Kidney capillary endothelial cell (primary cell): ENCODE measurements around the gene NAGPA.
"Not testable (repeated sequence)": the region's sequence is repeated elsewhere in the genome, so short reads cannot be mapped to it uniquely, and the experiment has no call there.

Experiments
- DNase-seq: peaks from one replicate; pipeline ENCODE4 v3.0.0-alpha.2; 2018; ENCODE audit warnings: low spot score

NAGPA gene, protein sequence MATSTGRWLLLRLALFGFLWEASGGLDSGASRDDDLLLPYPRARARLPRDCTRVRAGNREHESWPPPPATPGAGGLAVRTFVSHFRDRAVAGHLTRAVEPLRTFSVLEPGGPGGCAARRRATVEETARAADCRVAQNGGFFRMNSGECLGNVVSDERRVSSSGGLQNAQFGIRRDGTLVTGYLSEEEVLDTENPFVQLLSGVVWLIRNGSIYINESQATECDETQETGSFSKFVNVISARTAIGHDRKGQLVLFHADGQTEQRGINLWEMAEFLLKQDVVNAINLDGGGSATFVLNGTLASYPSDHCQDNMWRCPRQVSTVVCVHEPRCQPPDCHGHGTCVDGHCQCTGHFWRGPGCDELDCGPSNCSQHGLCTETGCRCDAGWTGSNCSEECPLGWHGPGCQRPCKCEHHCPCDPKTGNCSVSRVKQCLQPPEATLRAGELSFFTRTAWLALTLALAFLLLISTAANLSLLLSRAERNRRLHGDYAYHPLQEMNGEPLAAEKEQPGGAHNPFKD

DNA sequence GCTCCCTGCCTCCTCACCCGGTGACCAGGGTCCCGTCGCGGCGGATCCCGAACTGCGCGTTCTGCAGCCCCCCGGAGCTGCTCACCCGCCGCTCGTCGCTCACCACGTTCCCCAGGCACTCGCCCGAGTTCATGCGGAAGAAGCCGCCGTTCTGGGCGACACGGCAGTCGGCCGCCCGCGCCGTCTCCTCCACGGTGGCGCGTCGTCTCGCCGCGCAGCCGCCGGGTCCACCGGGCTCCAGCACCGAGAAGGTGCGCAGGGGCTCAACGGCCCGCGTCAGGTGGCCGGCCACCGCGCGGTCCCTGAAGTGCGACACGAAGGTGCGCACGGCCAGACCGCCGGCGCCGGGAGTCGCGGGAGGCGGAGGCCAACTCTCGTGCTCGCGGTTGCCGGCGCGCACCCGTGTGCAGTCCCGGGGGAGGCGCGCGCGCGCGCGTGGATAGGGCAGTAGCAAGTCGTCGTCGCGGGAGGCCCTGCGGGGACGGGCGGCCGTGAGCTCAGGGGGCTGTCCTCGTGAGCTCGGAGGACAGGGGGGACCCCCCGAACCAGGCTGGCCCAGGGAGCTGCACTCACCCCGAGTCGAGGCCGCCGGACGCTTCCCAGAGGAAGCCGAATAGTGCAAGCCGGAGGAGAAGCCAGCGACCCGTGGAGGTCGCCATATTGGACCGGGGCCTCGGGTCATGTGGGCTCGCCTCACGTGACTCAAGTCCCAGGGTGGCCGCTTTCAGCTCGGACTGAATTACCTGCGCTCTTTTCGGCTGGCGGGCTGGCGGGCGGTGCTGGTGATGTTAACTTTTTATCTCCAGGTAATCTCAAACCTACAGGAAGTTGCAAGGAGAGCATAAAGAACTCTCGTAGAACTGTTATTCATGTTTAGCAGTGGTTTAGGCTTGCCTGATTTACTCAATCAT, at the start of gene NAGPA:
Gene NAGPA, minus strand, starts transcription at position 680 of the 911 bp plus-strand sequence. Its CDS starts 21 bp downstream, at position 659.
- DNase-seq = peak; percentile 74

DNA sequence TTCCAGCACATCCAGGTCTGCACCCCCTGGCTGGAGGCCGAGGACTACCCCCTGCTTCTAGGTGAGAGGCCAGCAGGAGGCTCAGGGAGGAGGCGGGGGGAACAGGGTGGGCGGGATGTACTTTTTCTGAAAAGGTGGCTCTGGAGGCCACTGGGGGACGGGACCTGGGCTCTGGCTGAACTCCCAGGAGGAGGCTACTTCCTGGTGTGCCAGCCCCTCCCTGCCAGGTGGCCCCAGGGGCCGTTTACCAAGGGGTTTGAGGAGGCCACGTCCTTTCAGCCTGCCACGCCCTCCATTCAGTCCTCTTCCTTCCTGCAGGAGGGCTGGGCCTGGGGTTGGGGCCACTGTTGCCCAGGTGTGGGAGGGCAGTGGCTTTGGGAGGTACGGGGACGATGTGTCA, 47.3 kb upstream of the NAGPA start:
- not testable (repeated sequence) for DNase-seq

DNA sequence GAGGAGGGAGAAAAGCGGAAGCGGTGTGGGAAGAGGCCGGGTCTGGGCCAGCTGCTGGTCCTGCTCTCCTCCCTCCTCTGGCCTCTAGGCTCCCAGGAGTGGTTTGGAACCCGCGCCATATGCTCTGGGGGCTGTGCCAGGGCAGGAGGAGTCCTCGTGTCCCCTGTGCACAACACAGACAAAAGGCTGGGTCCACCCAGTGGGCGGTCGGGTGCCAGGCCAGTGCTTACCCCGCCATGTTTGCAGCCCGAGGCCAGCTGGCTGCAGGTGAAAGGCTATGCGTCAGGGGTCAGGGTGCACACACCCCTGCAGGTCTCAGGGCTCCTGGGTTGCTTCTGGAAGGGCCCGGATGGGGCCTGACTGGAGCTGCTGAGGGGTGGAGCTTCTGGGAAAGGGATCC, 46.7 kb upstream of the NAGPA start:
- not testable (repeated sequence) for DNase-seq

DNA sequence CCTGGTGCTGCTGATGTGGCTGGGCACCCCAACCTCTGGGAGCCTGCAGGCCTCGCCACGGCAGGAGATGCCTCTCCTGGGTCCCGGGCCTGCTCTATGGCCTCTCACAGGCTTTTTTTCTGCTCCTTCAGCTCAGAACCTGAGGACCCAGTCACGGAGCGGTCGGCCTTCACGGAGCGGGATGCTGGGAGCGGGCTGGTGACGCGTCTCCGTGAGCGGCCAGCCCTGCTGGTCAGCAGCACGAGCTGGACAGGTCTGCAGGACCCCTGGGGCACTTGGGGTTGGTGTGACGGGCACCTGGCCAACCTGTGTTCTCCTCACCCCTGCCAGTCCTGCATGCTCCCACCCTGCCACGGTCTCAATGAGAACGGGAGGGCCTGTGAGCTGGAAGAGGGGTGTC, 44.9 kb upstream of the NAGPA start:
- no peak for DNase-seq

DNA sequence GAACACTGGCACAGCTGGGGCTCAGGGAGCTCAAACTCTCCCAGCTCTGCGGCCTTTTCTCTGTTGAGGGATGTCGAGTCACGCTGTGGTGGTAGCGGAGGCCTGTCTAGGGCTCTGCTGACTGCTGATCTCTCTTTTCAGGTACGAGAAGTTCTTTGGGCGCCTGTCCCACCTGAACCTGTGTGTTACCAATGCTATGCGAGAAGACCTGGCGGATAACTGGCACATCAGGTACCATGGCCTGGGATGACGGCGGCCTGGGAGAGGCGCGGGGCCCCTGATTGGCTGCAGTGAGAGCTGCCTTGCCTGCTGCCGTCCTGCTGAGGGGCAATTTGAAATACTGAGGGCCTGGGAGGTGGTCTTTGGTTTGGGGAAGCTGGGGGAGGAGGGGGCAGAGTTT, 43.6 kb upstream of the NAGPA start:
- DNase-seq = no peak

DNA sequence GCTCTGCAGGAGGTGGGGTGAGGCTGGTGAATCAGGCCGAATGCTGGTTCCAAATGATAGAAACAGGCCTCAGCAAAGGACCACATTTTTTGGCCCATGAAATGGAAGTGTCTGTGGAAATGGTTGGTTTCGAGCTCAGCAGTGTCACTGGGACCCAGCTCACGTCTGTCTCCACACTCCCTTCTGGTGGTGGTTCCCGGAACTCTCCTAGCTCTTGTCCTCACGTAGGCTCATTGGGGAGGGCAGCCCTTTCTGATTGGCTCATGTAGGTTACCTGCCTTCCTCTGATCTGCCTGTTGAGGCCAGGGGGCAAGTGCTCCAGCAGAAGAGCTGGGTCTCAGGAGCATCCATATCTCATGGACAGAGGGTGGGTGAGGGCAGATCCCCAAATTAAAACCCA, 41.9 kb upstream of the NAGPA start:
- no peak for DNase-seq

DNA sequence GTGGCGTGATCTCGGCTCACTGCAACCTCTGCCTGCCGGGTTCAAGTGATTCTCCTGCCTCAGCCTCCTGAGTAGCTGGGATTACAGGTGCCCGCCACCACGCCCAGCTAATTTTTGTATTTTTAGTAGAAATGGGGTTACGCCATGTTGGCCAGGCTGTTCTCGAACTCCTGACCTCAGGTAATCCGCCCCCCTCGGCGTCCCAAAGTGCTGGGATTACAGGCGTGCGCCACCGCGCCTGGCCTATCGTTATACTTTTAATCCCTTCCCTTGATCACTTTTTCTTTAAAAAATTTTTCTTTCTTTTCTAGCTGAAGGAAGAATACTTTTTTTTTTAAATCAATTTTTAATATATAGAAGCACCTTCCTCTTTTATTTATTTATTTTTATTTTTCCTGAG, 40.0 kb upstream of the NAGPA start:
- not testable (repeated sequence) for DNase-seq

DNA sequence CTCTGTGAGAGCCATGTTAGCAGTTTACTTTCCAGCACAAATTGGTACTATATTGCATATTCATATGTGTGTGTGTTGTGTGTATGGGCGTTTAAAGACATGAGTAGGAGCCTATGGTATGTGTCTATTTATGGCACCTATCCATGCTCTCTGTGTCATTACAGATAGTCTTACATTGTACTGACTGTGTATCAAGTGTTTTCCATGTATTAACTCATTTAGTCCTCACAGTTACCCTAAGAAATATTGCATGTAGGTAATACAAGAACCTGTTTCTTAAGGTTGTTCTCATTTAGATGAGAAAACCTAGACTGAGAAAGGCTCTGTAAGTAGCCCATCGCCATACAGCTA, 39.5 kb upstream of the NAGPA start:
- DNase-seq = no peak

DNA sequence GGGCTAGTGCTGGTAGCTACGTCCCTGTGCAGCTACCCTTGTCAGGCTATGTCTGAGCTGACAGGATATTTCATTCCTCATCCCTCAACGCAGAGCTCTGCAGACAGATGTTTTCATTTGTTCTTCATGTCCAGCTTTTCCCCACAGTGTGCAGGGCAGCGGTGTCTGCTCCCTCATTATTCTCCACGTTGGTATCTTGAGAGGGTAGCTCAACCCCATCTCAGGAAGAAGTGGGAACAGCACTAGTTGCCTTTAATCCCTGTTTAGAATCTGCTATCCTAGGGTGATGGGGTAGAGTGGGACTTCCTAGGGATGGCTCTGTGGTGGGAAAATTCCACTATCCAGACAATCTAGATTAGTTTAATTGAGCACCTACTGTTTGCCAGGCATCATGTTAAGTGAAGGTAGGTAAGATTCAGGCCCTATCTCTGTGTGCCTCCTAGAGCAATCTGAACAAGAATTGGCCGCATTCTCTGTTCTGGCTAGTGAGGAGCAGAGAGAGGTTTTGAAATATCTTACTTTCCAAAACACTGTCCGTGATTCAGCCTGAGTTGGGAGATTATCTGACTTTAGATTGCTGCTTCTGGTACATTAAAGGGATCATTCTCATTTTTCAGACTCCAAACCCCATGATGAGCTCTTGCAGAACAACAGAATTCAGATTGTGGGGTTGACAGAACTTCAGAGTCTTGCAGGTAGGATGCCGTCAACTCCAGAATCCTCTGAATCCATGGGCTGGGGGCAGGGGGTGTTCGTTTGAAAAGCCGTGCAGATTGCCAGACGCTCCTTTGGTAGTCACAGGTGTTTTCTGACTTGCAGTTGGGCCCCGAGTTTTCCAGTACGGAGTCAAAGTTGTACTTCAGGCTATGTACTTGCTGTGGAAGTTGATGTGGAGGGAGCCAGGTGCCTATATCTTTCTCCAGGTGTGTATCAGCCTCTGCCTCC, 38.9 kb upstream of the NAGPA start:
- DNase-seq = peak; percentile 28

DNA sequence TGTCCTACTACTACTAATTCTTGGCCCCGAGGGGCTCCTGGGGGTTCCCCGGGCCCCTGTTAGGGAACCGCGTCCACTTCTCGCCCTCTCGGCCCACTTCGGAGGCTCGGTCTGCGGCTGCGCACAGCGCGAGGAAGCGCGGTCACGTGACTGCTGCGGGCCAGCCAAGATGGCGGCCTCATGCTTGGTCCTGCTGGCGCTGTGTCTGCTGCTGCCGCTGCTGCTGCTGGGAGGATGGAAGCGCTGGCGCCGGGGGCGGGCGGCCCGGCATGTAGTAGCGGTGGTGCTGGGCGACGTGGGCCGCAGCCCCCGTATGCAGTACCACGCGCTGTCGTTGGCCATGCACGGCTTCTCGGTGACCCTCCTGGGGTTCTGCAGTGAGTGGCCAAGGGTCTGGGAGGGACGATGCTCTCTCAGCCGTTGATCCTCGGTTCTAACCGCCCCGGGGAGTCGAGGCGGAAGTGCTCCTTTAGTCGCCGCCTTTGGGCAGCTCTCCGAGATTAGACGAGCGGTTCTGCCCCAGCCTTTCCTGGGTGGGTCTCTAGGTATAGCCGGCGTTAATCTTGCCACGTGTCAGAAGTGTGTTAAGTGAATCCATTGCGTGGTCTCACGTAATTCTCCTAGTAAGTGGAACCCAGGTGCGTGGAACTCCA, 38.1 kb upstream of the NAGPA start, which contains the start of gene ALG1:
Gene ALG1, plus strand, starts transcription at position 163 of the 653 bp plus-strand sequence. Its CDS starts 7 bp downstream, at position 170.
- DNase-seq = peak; percentile 82

DNA sequence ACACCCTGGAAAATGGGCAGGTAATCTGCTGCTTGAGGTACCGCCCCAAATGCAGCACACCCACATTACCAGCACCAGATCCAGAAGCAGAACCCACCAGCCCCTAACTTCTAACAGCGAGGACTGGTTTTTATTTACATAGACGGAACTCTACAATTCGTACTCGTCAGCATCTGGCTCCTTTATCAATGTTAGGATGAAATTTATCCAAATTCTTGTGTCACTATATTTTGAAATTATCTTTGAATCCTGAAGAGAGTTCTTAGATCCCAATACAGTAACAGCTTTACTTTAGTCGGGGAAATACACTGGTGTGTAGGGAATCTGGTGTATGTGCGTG, 37.6 kb upstream of the NAGPA start:
- DNase-seq = no peak

DNA sequence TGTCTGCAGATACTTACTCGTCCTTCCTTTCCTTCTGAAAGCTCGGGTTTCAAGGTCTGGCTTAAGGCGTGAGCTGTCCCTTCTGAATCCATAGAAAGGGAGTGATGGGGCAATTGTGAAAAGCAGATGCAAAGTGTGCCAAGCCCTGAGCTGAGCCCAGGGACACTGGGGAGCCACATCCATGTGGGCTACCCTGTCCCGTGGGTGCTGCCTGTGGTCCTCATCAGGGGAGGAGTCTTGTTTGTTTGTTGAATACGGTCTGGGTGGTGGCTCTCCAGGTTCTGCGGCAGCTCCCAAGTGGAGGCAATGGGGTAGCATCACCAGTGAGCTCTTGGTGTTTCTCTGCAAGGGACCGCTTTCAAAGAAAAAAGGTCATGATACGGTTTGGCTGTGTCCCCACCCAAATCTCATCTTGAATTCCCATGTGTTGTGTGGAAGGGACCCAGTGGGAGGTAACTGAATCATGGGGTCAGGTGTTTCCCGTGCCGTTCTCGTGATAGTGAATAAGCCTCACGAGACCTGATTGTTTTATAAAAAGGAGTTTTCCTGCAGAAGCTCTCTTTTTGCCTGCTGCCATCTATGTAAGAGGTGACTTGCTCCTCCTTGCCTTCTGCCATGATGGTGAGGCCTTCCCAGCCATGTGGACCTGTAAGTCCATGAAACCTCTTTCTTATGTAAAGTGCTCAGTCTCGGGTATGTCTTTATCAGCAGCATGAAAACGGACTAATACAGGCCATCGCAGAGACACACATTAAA, 36.9 kb upstream of the NAGPA start:
- DNase-seq = no peak

DNA sequence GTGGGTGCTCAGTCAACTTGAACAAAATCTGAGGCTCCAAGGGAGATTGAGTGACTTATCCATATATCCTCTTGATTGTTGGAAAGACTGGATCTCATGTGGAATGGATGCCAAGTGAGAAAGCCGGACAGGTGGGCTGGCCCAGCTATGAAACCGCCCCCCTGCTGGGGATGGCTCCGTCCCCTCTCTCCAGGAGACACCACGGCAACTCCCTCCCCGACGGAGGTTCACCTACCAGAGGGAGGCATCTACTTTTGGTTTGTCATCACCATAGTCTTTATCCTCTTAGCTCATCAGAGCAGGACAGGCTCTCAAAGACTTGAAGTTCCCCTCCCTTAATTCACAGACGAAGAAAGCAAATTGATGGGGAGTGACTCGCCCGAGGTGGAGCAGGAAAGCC, 36.1 kb upstream of the NAGPA start:
- no peak for DNase-seq

DNA sequence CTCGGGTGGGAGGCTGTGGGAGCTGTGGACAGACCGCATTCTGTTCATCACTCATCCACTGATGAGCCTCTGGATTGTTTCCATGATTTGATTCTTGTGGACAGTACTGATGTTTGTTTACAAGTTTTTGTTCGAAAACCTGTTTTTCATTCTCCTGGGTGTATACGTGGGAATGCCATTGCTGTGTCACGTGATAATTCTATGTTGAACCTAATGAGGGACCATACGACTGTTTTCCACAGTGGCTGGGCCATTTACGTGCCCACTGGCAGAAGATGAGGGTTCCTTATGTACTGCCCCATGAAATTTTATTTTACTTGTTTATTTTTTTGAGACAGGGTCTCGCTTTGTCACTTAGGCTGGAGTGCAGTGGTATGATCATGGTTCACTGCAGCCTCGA, 35.3 kb upstream of the NAGPA start:
- no peak for DNase-seq

DNA sequence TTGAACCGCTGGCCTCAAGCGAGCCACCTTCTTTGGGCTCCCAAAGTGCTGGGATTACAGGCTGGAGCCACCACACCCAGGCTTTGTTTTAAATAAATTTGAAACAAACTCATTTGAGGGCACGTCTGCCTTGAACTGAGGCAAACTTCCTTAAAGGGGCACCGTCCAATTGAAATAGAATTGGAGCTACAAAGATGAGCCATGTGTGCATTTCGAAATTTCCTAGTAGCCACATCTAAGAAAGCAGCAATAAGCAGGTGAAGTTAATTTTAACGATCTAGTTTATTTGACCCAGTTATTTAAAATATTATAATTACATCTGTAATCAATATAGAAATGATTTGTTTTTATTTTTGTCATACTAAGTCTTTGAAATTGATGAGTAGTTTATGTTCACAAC, 32.8 kb upstream of the NAGPA start:
- no peak for DNase-seq

DNA sequence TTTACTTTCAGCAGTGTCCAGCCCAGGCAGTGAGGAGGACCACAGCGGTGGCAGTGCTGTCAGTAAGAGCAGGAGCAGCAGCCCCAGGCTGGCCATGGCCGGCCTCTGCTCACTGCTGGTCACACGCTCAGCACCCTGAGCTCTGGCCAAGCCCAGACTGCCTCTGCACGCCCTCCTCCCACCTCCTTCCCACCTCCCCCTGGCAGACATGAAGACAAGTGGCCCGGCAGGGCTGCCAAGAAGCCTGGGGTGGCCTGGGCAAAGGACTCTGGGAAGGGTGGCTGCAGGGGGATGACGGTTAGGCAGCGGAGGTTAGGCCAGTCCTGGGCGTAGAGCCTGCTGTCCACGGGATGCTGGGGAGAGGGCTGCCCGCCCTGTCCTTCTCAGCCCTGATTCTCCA, 32.1 kb upstream of the NAGPA start, which contains the start of gene C16orf89:
Gene C16orf89, minus strand, starts transcription at position 144 of the 400 bp plus-strand sequence. Its CDS starts 48 bp downstream, at position 96.
- DNase-seq = no peak

DNA sequence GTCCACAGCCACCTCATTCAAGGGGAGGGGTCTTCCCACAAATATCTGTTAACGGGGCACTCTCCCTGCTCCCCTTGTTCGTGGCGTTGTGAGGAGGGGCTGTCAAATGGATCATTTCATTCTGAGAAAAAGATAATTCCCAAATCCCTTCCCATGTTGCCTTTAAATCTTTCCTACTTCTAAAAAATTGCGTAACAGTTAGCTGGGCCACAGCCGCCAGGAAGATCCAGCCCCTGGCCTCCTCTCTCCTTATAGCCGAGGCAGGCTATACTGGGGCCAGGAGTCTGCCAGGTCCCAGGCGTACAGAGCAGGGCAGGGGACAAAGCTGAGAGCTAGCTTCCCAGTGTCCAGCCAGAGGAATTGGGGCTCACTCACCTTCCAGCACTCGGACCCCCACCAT, 31.6 kb upstream of the NAGPA start:
- no peak for DNase-seq

DNA sequence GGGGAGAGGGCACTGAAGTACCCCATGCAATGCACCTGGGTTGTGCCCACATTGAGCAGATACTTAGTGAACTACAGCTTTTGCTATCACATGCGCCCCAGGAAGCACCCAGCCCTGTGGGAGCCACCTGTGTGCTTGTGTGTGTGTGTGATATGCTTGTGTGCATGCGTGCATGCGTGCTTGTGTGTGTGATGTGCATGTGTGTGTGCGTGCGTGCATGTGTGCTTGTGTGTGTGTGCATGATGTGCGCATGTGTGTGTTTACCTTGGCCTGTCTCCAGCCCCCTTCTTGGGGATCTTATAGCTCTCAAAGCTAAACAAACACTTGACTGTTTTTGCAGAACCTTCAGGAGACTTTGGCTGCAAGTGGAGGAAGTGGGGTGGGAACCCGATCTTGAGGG, 31.2 kb upstream of the NAGPA start:
- DNase-seq = no peak

DNA sequence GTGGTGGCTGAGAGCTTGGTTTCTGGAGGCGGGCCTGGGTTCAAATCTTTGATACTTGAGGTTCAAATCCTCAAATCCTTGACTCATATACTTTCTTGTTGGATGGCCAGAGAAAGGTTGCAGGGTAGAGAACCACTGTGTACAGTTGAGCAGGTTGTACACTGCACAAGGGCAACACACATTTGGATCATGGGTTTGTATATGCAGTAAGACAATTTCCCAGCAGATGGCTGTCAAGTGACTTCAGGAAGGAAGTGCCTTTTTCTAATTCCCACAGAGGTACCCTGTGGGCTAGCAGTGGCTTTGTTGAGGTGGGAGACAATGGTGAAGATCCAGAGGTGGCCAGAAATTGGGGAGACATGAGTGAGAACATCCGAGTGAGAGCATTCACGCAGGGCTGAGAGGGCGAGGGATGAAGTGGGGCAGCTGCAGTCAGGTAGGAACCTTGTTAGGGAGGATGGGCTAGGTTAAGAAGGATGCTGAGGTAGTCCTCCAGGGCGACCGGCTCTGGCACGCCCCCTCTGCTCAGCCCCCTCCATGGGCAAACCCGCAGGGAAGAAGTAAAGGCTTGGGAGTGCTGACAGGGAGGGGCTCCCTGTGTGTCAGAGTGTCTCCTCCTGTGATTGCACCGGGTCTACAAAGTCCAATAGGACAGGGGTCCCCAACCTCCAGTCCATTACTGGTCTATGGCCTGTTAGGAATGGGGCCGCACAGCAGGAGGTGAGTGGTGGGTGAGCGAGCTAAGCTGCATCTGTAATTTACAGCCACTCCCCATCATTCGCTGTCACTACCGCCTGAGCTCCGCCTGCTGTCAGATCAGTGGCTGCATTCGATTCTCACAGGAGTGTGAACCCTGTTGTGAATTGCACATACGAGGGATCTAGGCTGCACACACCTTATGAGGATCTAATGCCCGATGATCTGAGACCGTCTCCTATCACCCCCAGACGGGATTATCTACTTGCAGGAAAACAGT, 29.3 kb upstream of the NAGPA start:
- peak; percentile 16 for DNase-seq
